ENCODE measurements around the gene ENTPD6.

DNA sequence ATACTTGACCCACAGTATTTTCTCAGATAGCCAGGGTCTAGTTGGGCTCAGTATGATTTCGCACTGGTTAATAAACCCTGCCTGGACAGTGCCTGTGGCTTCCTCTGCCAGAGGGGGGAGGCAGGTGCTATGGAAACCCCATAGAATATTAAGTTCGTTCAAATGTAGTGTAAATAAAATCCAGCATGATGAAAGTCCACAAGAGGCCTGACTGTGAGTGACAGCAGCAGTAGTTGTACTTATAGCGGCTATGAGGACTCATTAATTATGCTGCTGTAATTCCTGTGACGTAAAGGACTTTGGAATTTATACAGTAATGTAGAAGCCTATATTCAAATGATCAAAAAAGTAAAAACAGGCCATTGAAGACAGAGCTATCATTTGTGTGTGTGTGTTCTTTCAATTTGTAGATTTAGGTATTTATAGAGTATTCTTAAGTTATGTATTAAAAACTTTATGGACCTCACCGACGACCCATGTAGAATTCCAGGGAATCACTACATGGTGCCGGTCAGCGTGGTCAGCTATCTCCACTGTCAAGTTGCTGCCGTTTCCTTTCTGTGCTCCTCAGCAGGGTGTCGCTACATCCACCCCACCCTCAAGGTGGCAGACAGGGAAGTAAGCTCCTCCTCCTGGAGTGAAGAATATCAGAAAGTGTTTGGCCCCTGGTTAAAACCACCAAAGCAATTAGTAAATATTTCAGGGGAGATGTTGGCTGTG, 62.4 kb downstream of the ENTPD6 start:
- no peak for TF ChIP-seq POLR2A (IDR thresholded peaks at IDR 0.05)
- TF ChIP-seq, protein P1, sequence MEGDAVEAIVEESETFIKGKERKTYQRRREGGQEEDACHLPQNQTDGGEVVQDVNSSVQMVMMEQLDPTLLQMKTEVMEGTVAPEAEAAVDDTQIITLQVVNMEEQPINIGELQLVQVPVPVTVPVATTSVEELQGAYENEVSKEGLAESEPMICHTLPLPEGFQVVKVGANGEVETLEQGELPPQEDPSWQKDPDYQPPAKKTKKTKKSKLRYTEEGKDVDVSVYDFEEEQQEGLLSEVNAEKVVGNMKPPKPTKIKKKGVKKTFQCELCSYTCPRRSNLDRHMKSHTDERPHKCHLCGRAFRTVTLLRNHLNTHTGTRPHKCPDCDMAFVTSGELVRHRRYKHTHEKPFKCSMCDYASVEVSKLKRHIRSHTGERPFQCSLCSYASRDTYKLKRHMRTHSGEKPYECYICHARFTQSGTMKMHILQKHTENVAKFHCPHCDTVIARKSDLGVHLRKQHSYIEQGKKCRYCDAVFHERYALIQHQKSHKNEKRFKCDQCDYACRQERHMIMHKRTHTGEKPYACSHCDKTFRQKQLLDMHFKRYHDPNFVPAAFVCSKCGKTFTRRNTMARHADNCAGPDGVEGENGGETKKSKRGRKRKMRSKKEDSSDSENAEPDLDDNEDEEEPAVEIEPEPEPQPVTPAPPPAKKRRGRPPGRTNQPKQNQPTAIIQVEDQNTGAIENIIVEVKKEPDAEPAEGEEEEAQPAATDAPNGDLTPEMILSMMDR (IDR thresholded peaks at IDR 0.05) = no peak
- TF ChIP-seq POLR2AphosphoS5 (IDR thresholded peaks at IDR 0.05) = no peak

Measured in breast epithelium (tissue), 3 donors.